GM21528 (cell line): ENCODE data around the gene UGT1A7.
"Not testable (repeated sequence)": the region's sequence is repeated elsewhere in the genome, so short reads cannot be mapped to it uniquely, and the experiment has no call there.

Experiments used
- ATAC-seq: cut with Tn5 transposase; IDR thresholded peaks from one replicate; pipeline ENCODE4 v1.9.1; 2021; ENCODE audit warnings: mild to moderate bottlenecking, moderate library complexity; ENCODE audit not compliant: unreplicated experiment, low FRiP score

Gene UGT1A7

DNA sequence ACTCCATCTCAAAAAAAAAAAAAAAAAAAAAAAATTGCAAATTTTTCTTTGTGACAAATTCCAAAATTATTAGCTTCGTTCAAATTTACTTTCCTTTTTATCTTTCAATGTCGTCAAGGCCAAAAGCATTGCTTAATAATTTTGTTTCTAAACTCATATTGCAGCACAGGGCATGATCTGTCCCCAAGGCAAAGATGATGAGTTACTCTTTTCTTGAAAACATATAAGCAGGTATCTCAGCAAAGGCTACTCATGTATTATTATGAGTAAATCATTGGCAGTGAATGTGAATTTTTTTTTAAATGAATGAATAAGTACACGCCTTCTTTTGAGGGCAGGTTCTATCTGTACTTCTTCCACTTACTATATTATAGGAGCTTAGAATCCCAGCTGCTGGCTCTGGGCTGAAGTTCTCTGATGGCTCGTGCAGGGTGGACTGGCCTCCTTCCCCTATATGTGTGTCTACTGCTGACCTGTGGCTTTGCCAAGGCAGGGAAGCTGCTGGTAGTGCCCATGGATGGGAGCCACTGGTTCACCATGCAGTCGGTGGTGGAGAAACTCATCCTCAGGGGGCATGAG lies at the start of gene UGT1A7:
UGT1A7 (plus strand) TSS at position 381 of the 579 bp plus-strand sequence; CDS start at position 418, 37 bp downstream.
- ATAC-seq = no peak

DNA sequence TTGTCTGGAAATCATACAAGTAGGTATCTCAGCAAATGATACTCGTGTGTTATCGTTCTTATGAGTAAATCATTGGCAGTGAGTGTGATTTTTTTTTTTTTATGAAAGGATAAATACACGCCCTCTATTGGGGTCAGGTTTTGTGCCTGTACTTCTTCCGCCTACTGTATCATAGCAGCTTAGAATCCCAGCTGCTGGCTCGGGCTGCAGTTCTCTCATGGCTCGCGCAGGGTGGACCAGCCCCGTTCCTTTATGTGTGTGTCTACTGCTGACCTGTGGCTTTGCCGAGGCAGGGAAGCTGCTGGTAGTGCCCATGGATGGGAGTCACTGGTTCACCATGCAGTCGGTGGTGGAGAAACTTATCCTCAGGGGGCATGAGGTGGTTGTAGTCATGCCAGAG lies 45.4 kb upstream of the UGT1A7 start, which contains the start of gene UGT1A10:
UGT1A10 (plus strand) TSS at position 143 of the 400 bp plus-strand sequence; CDS start at position 218, 75 bp downstream.
- not testable (repeated sequence) for ATAC-seq

DNA sequence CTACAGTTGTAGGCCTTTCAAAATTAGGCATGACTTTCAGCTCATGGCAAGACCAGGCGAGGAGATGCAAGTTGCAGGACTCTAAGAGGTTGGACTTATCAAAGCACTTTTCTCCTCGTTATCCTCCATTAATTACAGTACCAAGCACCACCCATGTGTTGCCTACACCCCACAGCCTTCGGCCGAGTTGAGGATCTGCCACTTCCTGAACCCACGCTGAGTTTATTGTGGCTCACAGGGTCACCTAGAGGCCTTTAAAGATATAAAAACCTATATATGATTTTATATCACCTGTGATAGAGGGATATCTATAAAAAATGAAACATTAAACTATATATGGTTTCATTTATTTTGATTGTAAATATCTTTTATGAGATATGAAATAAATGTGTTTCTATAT lies 42.9 kb upstream of the UGT1A7 start:
- no peak for ATAC-seq

DNA sequence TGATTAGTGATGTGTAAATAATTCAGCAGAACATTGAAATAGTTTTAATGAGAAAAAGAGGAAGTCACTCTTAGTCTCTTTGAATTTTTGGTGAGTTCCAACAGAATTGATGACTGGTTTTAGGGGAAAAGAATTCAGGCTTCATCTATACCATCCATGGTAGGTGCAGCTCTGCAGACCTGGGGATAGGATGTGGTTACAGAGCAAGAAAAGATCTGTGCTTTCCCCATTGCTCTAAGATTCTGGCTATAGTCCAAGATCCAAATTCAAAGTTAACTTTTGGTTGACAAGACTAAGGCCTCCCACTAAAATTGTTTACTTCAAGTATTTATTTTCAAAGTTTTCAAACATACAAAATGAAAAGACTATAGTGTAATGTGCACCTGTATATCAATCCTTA lies 41.8 kb upstream of the UGT1A7 start:
- no peak for ATAC-seq

DNA sequence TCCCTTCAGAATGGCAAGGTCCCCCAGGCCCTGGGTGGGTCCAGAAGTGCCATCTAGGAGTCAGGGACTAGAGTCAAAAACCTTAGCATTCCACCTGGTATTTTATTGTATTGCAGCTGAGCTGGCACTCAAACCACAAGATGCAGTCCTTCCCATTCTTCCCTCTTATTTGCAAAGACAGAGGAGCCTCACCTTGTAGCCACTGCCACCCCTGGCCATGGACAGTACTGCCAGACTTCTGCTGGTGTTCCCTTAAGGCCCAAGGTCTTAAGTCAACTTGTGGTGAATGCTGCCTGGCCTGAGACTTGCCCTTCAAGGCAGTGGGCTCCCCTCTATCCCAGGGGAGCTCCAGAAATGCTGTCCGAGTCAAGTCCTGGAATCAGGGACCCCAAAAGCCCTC lies 38.6 kb upstream of the UGT1A7 start:
- ATAC-seq = no peak

DNA sequence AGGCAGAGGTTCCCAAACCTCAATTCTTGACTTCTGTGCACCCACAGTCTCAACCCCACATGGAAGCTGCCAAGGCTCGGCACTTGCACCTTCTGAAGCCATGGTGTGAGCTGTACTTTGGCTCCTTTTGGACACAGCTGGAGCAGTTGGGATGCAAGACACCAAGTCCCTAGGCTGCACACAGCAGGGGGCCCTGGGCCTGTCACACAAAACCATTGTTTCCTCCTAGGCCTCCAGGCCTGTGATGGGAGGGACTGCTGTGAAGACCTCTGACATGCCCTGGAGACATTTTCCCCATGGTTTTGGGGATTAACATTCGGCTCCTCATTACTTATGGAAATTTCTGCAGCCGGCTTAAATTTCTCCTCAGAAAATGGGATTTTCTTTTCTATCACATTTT lies 35.7 kb upstream of the UGT1A7 start:
- ATAC-seq = not testable (repeated sequence)

DNA sequence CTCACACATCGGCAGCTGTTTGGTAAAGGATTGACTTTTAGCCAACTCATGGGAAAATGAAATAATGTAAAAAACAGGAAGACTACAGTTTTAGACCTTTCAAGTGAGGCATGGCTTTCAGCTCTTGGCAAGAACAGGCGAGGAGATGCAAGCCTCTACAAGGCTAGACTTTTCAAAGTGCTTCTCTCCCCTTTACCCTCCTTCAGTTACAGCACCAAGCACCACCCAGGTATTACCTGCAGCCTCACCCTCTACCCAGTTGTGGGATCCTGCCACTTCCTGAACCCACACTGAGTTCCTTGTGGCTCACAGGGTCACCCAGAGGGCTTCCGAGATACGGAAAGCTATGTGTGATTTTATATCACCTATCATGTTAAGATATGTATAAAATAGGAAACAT lies 30.7 kb upstream of the UGT1A7 start:
- no peak for ATAC-seq

DNA sequence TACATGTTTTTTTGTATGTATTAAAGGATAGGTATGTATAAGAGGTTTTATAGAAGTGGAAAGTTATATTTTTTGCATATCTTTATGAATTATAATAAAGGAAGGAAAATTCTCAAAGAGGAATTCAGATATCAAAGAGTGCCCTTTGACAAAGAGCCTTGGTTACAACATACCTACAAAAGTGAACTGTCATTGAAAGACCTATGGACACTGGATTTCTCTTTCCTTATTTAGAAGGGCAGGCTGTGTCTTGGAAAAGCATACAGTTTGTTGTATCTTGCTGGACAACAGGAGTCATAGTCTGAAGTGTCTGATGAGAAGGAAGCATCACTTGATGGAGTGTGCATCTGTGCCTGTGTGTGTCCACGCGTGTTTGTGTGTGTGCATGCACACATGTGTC lies 30.3 kb upstream of the UGT1A7 start:
- no peak for ATAC-seq

DNA sequence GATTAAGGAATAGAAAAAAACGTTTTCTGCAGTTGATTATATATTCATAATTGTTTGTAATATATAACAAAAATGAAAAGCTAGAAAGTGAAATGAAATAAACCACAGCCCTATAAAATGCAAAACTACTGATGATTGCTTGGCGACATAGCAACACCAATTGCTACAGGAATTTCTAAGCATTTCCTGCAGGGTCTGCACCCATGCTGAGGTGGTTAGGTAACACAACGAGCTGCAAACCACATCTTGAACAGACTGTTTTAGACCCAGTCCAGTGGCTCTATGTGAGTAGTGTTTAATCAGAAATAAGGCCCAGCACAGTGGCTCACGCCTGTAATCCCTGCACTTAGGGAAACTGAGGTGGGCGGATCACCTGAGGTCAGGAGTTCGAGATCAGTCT lies 27.2 kb upstream of the UGT1A7 start:
- no peak for ATAC-seq

DNA sequence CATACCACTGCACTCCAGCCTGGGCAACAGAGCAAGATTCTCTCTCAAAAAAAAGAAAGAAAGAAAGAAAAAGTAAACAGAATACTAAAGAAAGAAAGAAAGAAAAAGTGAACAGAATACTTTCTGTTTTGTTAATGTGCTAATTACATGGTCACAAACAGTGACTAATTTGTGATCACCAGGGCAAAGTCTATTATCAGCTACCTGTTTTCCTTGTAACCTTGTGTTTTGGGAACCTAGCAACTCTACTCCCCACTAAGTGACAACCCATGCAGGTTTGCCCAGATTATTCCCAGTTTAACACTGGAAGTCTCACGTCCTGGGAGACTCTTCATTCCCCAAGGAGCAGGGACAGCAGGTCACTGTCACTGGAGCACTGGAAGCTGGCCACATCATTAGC lies 26.7 kb upstream of the UGT1A7 start:
- ATAC-seq = no peak

DNA sequence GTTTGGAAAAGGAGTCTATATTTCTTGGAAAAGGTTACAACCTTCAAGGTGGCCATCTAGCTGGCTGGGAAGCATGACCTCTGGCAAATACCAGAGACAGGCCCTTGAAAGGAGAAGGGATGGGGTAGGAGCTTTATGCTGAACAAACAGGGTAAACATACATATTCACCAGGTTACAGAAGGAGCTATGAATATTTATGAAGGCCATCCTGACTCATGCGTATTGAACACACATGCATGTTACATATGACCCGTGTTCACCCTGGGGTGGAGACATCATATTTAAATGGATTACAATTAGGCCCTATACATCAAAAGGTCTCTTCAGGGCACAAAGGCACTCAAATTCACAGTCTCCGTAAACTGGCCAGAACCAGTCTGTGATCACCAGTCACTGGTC lies 25.8 kb upstream of the UGT1A7 start:
- ATAC-seq = not testable (repeated sequence)

DNA sequence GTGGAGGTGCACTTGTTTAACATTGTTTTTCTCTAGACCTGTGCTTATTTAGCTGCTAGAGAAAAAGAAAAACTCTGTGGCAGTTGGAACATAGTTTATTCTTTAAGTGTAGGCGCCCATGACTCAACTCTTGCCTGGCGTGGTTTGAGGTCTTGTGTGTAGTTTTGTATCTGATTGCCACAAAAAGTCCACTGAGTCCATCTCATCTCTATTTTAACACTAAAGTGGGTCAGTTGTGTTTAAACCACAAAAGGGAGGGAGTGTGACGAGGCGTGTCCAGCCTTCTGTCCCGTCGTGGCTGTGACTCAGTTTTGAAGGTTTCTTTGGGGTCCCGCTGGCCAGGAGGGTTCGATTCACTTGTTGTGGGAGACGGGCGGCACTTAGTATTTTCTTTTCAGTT lies 25.3 kb upstream of the UGT1A7 start:
- no peak for ATAC-seq

DNA sequence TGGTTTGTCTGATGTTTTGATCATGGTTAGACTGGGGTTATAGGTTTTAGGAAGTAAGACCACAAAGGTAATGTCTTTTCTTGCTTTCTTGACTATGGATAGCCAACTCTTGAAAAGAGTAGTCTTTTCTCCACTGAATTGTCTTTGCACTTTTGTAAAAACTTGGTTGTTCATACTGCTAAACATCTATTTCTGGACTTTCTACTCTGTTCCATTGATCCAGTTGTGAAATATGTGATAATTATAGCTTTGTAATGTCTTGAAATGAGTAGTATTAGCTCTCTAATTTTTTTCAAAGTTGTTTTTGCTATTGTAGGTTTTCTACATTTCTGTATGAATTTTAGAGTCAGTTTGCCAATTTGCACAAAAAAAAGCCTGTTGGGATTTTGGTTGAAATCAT lies 23.1 kb upstream of the UGT1A7 start:
- no peak for ATAC-seq

DNA sequence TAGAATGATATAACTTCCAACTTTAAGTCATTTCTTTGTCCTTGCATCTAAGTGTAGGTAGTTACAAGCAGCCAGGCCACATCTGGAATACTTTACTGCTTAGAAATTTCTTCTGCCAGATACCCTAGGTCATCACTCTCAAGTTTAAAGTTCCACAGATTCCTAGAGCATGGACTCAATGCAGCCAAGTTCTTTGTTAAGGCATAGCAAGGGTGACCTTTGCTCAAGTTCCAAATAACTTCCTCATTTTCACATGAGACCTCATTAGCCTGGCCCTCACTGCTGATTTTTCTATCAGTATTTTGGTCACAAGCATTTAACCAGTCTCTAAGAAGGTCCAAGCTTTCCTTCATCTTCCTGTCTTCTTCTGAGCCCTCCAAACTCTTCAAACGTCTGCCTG lies 17.8 kb upstream of the UGT1A7 start:
- ATAC-seq = no peak

DNA sequence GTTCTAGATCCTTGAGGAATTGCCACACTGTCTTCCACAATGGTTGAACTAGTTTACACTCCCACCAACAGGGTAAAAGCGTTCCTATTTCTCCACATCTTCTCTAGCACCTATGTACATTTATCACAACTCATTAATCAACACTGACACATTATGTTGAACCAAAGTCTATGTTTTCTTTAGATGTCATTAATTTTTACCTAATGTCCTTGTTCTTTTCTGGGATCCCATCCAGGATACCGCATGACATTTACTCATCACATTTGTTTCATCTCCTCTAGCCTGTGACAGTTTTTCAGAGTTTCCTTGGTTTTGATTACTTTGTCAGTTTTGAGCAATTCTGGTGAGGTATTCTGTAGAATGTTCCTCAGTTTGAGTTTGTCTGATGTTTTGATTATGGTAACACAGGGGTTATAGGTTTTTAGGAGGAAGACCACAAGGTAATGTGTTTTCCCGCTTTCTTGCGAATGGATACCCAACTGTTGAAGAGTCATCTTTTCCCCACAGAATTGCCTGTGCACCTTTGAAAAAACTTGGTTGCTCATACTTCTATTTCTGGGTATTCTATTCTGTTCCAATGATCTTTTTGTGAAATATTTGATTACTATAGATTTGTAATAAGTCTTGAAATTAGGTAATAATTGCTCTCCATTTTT lies 13.0 kb upstream of the UGT1A7 start:
- no peak for ATAC-seq

DNA sequence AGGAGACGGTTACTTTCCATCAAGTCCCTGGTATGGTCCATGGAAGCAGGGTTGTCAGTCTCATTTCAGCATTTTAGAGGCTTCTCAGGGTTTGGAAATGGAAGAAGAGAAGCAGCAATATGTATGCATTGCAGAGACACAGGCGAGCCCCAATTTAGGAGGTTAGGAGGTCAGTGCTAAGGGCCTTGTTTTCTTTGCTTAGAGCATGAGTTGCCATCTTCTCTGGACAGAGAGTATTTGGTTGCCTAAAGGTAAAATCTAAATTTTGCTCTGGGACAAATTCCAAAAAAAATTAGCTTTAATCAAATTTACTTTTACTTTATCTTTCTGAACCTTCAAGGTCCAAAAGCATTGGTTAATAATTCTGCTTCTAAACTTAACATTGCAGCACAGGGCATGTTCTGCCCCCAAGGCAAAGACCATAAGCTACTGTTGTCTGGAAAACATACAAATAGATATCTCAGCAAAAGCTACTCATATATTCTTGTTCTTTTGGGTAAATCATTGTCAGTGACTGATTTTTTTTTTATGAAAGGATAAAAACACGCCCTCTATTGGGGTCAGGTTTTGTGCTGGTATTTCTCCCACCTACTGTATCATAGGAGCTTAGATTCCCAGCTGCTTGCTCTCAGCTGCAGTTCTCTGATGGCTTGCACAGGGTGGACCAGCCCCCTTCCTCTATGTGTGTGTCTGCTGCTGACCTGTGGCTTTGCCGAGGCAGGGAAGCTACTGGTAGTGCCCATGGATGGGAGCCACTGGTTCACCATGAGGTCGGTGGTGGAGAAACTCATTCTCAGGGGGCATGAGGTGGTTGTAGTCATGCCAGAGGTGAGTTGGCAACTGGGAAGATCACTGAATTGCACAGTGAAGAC lies 10.2 kb upstream of the UGT1A7 start, which contains the start of gene UGT1A9:
UGT1A9 (plus strand) TSS at position 609 of the 872 bp plus-strand sequence; CDS start at position 646, 37 bp downstream.
- ATAC-seq = no peak

DNA sequence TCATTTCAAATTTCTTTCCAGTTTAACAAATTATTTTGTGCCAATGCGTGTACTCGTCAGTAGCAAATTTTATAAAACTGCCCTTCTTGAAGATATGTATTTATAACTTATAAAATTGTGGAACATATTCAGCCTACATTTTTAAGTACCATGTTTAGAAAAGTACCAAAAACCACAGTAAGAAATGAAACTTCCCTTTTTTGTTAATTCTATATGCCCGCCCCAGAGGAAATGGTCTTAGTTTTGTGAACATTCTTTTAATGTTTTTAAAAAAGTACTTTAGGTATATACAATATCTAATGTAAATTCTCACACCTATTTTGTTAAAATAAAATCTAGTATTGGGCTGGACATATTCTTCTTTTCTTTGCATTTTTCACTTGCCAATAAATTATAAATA lies 8.8 kb upstream of the UGT1A7 start:
- no peak for ATAC-seq

DNA sequence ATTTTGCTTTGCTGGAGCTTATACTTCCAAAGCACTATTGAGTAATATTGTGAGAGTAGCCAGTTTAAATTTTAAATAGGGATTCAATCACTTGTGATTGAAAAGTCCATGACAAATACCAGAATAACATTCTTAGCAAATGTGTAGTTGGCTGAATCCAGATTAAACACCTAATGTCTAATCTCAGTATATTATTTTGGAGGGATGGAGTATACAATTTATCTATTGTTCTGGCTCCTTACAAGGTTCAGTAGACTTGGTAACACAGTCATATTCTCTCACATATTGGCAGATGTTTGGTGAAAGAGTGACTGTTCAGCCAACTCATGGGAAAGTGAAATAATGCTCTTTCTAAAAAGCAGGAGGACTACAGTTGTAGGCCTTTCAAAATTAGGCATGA lies 7.8 kb upstream of the UGT1A7 start:
- no peak for ATAC-seq

DNA sequence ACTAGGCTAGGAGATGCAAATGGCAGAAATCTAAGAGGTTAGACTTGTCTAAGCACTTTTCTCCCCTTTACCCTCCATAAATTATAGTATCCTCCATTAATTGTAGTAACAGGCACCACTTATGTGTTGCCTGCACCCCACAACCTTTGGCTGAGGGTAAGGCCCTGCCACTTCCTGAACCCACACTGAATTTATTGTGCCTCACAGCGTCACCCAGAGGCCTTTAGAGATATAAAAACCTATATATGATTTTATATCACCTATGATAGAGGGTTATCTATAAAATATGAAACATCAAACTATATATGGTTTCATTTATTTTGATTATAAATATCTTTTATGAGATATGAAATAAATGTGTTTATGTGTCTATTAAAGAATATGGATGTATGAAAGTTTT lies 7.4 kb upstream of the UGT1A7 start:
- no peak for ATAC-seq

DNA sequence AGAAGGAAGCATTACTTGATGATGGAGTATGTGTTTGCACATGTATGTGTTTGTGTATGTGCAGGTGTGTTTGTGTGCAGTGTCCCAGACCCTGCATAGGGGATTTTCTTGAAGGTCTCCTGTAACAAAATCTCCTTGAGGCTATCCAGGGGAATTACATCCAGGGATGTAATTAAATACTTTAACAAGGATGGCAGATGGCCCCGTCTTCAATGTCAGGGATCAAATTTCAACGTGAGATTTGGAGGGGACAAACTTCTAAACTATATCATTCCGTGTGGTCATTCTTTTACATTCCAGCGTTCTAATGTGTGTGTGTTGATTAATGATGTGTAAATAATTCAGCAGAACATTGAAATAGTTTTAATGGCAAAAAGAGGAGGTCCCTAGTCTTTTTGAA lies 6.7 kb upstream of the UGT1A7 start:
- ATAC-seq = no peak

DNA sequence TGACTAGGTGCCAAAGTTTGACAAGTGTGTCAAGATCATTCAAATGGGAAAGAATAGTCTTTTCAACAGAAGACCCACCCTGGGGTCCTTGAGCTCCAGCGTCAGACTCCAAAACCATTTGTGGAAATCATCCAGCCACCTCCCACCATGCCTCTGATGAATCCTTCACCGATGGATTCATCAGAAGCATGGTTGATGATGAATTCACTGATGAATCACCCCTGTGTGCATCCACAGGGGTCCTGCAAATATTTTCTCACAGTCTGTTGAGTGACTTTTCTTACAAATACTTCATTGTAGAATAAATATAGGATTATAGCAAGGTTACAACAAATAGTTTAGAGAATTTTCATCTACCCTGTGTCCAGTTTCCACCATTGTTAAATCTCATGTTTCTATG lies 5.7 kb upstream of the UGT1A7 start:
- no peak for ATAC-seq
